HG03097 (cell line): ENCODE measurements around the gene POLH.

Source experiments
- ATAC-seq: cut with Tn5 transposase; IDR thresholded peaks from one replicate; pipeline ENCODE4 v1.9.1; 2021; ENCODE audit not compliant: unreplicated experiment, low FRiP score

POLH gene

GRCh38 chr6:43604174-43604573, 28.2 kb downstream of the POLH start:
- ATAC-seq: no peak

GRCh38 chr6:43606019-43606418, 30.0 kb downstream of the POLH start:
- ATAC-seq: no peak

GRCh38 chr6:43608310-43608763, 32.4 kb downstream of the POLH start:
- no peak for ATAC-seq

- ATAC-seq: no peak
Measured at GRCh38 chr6:43608807-43609206, 32.8 kb downstream of the POLH start.

GRCh38 chr6:43609402-43609801, 33.4 kb downstream of the POLH start:
- ATAC-seq: no peak

GRCh38 chr6:43610431-43610830, 34.4 kb downstream of the POLH start:
- no peak for ATAC-seq

- no peak for ATAC-seq
Measured at GRCh38 chr6:43613721-43614395, 37.9 kb downstream of the POLH start.

GRCh38 chr6:43614396-43614730, 38.4 kb downstream of the POLH start:
- ATAC-seq: no peak

- no peak for ATAC-seq
Measured at GRCh38 chr6:43616725-43617472, 40.9 kb downstream of the POLH start.

- no peak for ATAC-seq
Measured at GRCh38 chr6:43621078-43621835, 45.3 kb downstream of the POLH start.

- ATAC-seq: no peak
Measured at GRCh38 chr6:43621836-43622180, 45.8 kb downstream of the POLH start.

- no peak for ATAC-seq
Measured at GRCh38 chr6:43622541-43622940, 46.6 kb downstream of the POLH start.

- no peak for ATAC-seq
Measured at GRCh38 chr6:43623880-43624785, 48.1 kb downstream of the POLH start.

- ATAC-seq: no peak
Measured at GRCh38 chr6:43624786-43625288, 48.9 kb downstream of the POLH start.

GRCh38 chr6:43625393-43625992, 49.5 kb downstream of the POLH start:
- no peak for ATAC-seq

- ATAC-seq: no peak
Measured at GRCh38 chr6:43627008-43627825, 51.2 kb downstream of the POLH start.

GRCh38 chr6:43628393-43629103, 52.6 kb downstream of the POLH start:
- no peak for ATAC-seq

GRCh38 chr6:43629104-43629504, 53.1 kb downstream of the POLH start, which contains the start of gene GTPBP2:
Gene GTPBP2, minus strand, starts transcription at chr6:43629264. Its CDS starts 102 bp downstream, at chr6:43629162.
- peak; percentile 65 for ATAC-seq
